NOMO-1 treated with dmso at 0.1 percent for 144 hours (cell line): Measurements from ENCODE around the gene COPA.
"Not testable (repeated sequence)": the region's sequence is repeated elsewhere in the genome, so short reads cannot be mapped to it uniquely, and the experiment has no call there.

ENCODE experiments used
- DNase-seq: peaks from one replicate; lab custom pipeline; 2025; ENCODE audit not compliant: unreplicated experiment; lab: John Stamatoyannopoulos, UW

COPA gene

GRCh38 chr1:160328184-160328583, 14.9 kb downstream of the COPA start:
- no peak for DNase-seq

- no peak for DNase-seq
These were observed 16.6 kb downstream of the COPA start for GRCh38 chr1:160326418-160326817.

- no peak for DNase-seq
These were observed 17.8 kb downstream of the COPA start for GRCh38 chr1:160325252-160325651.

- no peak for DNase-seq
These were observed 20.2 kb downstream of the COPA start for GRCh38 chr1:160322831-160323230.

- DNase-seq = no peak
These were observed 27.7 kb downstream of the COPA start for GRCh38 chr1:160315359-160315758.

- no peak for DNase-seq
These were observed 33.5 kb downstream of the COPA start for GRCh38 chr1:160309571-160309970.

DNA sequence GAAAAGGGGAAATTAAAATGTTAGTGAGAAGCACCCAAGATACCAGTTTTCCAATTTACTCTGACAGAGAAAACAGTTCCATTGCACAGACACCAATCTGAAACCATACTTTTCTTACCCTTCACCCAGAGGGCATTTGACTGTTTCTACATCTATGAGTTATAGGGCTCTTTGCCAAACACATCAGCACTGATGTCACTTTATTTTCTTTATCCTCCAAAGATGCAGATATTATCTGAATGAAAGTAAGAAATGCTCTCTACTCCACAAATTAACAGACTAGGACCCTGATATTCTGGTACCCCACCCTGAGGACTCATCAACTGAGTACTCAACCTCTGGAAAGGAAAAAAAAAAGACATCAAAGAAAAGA, 33.9 kb downstream of the COPA start:
- DNase-seq = no peak

GRCh38 chr1:160308451-160309184, 34.4 kb downstream of the COPA start:
- DNase-seq = no peak

- no peak for DNase-seq
These were observed 35.8 kb downstream of the COPA start for GRCh38 chr1:160307118-160307791.

- no peak for DNase-seq
These were observed 42.9 kb downstream of the COPA start for GRCh38 chr1:160300173-160300572.

- no peak for DNase-seq
These were observed 47.0 kb downstream of the COPA start for GRCh38 chr1:160296036-160296435.

DNA sequence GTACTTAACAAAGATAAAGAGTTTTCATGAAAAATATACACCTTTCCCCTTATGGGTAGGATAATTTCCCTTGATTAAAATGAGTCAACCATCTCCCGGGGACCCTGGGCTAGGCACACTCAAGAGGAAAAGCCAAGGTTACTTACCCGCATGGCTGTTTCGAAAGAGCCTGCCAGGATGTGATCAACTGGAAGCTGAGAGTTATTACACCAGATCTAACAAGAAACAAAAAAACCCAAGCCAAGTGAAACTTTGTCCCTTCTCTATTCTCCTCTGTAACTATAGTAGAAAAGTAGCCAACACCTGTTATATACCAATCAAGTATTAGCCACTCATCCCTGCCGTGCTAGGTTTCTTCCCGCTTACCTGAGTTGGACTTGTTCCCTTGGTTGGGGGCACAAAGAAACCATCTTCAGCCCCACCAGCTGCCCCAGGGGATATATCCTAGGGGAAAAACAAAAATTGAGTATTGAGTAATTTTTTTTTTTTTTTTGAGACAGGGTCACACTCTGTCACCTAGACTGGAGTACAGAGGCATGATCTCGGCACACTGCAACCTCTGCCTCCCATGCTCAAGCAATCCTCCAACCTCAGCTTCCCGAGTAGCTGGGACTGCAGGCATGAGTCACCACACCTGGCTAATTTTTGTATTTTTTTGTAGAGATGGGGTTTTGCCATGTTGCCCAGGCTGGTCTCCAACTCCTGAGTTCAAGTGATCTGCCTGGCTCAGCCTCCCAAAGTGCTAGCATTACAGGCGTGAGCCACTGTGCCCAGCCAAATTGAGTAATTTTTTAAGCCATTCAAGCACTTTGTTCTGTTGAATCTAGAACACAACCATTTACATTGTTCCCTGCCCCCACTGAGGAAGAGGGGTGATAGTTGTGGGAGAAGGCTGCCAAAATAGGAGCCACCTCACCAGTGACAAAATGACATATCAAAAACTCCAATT, 49.8 kb downstream of the COPA start:
- DNase-seq = no peak

DNA sequence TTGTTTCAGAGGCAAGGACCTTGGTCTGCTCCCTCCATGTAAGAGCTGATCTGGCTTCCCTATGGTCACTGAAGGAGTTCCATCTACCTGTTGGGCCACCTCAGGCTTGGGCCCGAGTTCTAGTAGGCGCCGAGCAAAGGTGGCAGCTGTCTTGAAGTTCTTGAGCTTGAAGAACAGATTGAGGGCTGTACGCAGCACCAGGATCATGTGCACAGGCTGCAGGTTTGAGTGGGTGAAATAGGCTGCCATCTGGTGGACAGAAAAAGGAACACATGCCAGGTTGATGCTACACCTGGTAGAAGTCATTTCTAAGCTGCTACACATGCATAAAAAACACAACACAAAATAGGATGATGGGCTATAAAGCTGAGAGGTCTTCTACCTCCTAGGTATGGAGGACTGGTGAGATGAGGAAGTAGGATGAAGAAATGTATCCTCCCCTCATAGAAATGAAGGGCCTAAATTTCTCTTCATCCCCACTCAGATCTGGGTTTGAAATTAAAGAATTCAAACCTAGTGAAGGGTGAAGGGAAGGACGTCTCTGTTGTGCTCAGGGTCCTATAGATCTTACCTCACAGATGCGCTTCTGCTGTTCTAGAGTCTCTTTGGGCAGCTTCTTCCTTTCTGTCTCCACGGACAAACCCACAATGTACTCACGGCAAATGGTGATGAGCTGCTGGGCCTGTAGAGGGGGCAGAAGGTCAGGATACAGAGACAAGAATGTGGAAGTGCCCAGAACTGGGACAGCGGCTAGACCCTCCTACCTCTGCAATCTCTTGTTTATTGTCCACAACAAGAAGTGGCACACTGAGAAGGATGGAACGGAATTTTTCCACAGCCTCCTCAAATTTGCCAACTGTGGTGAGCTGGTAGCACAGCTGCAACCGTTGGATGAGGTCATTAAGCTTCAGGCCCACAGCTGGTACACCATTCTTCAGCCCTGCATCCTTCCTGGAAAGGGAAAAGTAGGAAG, 51.5 kb downstream of the COPA start:
- peak; percentile 47 for DNase-seq

DNA sequence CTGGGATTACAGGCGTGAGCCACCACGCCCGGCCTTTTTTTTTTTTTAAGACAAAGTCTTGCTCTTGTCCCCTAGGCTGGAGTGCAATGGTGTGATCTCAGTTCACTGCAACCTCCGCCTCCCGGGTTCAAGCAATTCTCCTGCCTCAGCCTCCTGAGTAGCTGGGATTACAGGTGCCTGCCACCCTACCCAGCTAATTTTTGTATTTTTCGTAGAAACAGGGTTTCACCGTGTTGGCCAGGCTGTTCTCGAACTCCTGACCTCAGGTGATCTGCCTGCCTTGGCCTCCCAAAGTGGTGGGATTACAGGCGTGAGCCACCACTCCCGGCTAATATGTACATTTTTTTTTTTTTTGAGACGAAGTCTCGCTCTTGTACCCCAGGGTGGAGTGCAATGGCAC, 55.3 kb downstream of the COPA start:
- DNase-seq = not testable (repeated sequence)

DNA sequence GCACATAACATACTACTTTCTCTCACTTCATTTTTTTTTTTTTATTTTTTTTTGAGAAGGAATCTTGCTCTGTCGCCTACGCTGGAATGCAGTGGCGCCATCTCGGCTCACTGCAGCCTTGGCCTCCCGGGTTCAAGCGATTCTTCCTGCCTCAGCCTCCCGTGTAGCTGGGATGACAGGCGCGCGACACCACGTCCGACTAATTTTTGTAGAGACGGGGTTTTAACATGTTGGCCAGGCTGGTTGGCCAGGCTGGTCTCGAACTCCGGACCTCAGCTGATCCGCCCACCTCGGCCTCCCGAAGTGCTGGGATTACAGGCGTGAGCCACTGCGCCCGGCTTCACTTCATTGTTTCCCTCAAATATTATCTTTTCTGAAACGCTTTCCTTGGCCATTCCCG, 57.5 kb downstream of the COPA start:
- DNase-seq = no peak

- DNase-seq = peak; percentile 89
These were observed 58.2 kb downstream of the COPA start, which contains the start of gene PEX19 for GRCh38 chr1:160284782-160285344. TSS of gene PEX19 (minus strand) at chr1:160285133. CDS start at chr1:160285124, 9 bp downstream.

- peak; percentile 42 for DNase-seq
These were observed 58.7 kb downstream of the COPA start for GRCh38 chr1:160284220-160284781.

DNA sequence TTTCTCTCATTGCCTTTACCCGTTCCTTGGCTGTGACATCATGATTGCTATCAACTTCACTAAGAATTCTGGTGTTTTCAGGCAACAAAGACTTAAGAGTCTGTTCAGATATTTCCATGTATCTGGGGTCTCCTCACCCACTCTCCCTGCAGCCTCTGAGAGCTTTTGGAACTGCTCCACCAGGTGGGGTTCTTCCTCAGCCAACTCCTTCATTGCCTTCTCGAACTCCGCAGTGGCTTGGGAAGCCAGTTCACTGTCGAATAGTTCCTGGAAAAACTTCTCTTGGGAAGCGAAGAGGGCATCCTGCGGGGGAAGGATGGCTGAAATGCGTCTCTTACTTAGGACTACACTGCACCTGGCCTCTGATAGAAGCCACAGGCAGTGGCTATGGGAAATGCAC, 60.2 kb downstream of the COPA start:
- DNase-seq = no peak

DNA sequence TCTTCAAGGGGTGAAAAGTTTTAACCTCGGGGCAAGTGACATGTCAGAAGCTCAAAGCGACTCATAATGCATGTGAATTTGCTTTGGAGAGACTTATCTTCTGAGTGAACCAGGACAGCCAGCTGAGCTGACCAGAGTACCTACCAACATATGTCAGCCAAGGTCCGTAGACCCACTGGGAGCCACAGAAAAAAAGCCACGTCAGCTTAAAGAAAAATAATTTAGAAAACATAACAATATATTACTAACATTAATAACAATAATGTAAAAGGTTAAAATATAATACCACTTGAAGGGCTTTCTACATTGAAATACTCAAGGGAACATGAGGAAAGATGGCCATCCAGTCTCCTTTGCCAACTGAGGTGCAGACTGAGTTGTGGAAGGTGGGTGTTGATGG, 65.1 kb downstream of the COPA start:
- DNase-seq = no peak

- no peak for DNase-seq
These were observed 65.7 kb downstream of the COPA start for GRCh38 chr1:160277330-160277729.
